GM23338 (cell line): Measurements from ENCODE around the gene SLC16A6.

Experiments
- EZH2 ChIP-seq: fragments of 200-600 bp; sonication (generic); IDR thresholded peaks from one replicate; pipeline ENCODE4 v1.8.0; 2017; ENCODE audit warnings: antibody characterized with exemption, mild to moderate bottlenecking, low read depth; ENCODE audit not compliant: unreplicated experiment
- EZH2phosphoT487 ChIP-seq: fragments of 200-600 bp; sonication (generic); IDR thresholded peaks from one replicate; pipeline ENCODE4 v1.8.1; 2018; ENCODE audit warnings: antibody characterized with exemption; ENCODE audit not compliant: unreplicated experiment
- POLR2AphosphoS5 ChIP-seq: IDR thresholded peaks from 2 replicates; pipeline ENCODE4 v1.6.1; 2016; ENCODE audit warnings: antibody characterized with exemption, low read depth
- TF ChIP-seq, protein P1 (sequence below): IDR thresholded peaks from one replicate; pipeline ENCODE4 v1.6.1; 2018; ENCODE audit warnings: antibody characterized with exemption; ENCODE audit not compliant: unreplicated experiment
- TF ChIP-seq, protein P2 (sequence below), 2 experiments: fragments of 200-600 bp in 1 of 2; sonication (generic) in 1 of 2; conservative IDR thresholded peaks; 2 replicates each; pipeline versions ENCODE4 v1.5.1 to v1.6.1; 2016 to 2017; ENCODE audit warnings: antibody characterized with exemption in 2 of 2, low read depth in 2 of 2, mild to moderate bottlenecking in 2 of 2, moderate library complexity in 1 of 2

- TF ChIP-seq, protein P1, sequence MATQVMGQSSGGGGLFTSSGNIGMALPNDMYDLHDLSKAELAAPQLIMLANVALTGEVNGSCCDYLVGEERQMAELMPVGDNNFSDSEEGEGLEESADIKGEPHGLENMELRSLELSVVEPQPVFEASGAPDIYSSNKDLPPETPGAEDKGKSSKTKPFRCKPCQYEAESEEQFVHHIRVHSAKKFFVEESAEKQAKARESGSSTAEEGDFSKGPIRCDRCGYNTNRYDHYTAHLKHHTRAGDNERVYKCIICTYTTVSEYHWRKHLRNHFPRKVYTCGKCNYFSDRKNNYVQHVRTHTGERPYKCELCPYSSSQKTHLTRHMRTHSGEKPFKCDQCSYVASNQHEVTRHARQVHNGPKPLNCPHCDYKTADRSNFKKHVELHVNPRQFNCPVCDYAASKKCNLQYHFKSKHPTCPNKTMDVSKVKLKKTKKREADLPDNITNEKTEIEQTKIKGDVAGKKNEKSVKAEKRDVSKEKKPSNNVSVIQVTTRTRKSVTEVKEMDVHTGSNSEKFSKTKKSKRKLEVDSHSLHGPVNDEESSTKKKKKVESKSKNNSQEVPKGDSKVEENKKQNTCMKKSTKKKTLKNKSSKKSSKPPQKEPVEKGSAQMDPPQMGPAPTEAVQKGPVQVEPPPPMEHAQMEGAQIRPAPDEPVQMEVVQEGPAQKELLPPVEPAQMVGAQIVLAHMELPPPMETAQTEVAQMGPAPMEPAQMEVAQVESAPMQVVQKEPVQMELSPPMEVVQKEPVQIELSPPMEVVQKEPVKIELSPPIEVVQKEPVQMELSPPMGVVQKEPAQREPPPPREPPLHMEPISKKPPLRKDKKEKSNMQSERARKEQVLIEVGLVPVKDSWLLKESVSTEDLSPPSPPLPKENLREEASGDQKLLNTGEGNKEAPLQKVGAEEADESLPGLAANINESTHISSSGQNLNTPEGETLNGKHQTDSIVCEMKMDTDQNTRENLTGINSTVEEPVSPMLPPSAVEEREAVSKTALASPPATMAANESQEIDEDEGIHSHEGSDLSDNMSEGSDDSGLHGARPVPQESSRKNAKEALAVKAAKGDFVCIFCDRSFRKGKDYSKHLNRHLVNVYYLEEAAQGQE, result no peak
- TF ChIP-seq, protein P2, sequence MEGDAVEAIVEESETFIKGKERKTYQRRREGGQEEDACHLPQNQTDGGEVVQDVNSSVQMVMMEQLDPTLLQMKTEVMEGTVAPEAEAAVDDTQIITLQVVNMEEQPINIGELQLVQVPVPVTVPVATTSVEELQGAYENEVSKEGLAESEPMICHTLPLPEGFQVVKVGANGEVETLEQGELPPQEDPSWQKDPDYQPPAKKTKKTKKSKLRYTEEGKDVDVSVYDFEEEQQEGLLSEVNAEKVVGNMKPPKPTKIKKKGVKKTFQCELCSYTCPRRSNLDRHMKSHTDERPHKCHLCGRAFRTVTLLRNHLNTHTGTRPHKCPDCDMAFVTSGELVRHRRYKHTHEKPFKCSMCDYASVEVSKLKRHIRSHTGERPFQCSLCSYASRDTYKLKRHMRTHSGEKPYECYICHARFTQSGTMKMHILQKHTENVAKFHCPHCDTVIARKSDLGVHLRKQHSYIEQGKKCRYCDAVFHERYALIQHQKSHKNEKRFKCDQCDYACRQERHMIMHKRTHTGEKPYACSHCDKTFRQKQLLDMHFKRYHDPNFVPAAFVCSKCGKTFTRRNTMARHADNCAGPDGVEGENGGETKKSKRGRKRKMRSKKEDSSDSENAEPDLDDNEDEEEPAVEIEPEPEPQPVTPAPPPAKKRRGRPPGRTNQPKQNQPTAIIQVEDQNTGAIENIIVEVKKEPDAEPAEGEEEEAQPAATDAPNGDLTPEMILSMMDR (conservative IDR thresholded peaks at IDR 0.05; ENCODE audit: low read depth in 2 of 2), result no peak
- TF ChIP-seq EZH2, result no peak
- TF ChIP-seq POLR2AphosphoS5, result no peak
- TF ChIP-seq EZH2phosphoT487, result no peak
Measured at GRCh38 chr17:68310152-68310551, 19.2 kb upstream of the SLC16A6 start.
